ENCODE data around the gene SULT1C3.
"Not testable (repeated sequence)": the region's sequence is repeated elsewhere in the genome, so short reads cannot be mapped to it uniquely, and the experiment has no call there.

SULT1C3 gene

DNA sequence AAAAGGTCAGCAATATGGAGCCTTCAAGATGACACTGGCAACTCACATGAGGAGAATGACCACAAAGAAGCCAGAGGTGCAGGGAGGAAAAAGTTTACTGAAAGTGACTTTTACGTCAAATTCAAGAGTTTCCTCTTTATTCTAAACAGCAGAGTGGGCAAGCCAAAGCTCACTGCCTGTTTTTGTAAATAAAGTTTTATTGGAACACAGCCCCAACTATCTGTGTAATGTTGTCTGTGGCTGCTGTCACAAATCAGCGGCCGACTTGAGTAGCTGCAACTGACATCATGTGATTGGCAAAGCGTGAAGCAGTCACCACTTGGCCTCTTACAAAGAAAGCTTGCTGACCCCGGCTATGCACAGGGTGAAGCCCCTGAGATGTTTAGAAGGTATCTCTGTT lies 39.7 kb downstream of the SULT1C3 start:
- H3K27me3 ChIP-seq (ENCODE audit: control insufficient read depth in 1 of 2, insufficient read depth in 2 of 2, low read length in 2 of 2): no peaks in the 10 kb centered on the region
- no peak overlapping the region for H3K27ac ChIP-seq (ENCODE audit: low read depth, low read length)
- no peaks in the 10 kb centered on the region for H3K36me3 ChIP-seq (ENCODE audit: insufficient read depth, low read length)

DNA sequence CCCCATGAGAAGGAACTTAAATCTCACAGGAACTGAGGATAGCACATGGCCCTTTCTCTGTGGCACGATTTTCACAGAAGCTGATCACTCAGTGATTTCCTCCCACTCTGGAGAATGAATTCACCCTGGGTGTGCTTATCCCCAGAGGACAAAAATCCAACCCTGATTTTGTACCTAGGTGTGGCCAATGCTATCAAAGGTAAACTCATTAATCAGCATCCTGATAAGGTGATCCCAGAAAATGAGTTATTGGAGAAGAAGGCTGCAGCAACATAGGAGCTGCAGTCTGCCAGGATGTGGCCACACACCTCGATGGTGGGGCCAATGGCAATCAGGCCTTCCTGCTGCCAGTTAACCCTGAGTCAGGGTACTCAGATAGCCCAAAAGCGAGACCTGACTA lies 40.7 kb downstream of the SULT1C3 start:
- Histone ChIP-seq H3K4me3 (ENCODE audit: low read depth in 1 of 2, low read length in 2 of 2) (no peak overlapping the region), H3K4me1 (ENCODE audit: insufficient read depth, low read length) (no peaks in the 10 kb centered on the region), H3K27ac (ENCODE audit: low read depth, low read length) (no peak overlapping the region), H3K36me3 (ENCODE audit: insufficient read depth, low read length) (no peaks in the 10 kb centered on the region), H3K9me3 (ENCODE audit: low read length) (no peaks in the 10 kb centered on the region), H3K9ac (ENCODE audit: low read length) (no peak overlapping the region), H3K27me3 (ENCODE audit: control insufficient read depth in 1 of 2, insufficient read depth in 2 of 2, low read length in 2 of 2) (no peaks in the 10 kb centered on the region)

More for the DNA sequence above, 39.7 kb downstream of the SULT1C3 start:
- Histone ChIP-seq H3K9me3 (ENCODE audit: low read length) (no peaks in the 10 kb centered on the region), H3K9ac (ENCODE audit: low read length) (no peak overlapping the region), H3K4me1 (ENCODE audit: insufficient read depth, low read length) (no peaks in the 10 kb centered on the region), H3K4me3 (ENCODE audit: low read depth in 1 of 2, low read length in 2 of 2) (no peak overlapping the region)

DNA sequence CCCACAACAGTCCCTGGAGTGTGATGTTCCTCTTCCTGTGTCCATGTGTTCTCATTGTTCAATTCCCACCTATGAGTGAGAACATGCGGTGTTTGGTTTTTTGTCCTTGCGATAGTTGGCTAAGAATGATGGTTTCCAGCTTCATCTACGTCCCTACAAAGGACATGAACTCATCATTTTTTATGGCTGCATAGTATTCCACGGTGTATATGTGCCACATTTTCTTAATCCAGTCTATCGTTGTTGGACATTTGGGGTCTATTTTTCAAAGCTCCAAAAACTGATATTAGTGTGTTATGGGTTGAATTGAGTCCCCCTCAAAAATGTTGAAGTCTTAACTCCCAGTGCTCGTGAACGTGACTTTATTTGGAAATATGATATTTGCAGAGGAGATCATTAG lies 44.8 kb downstream of the SULT1C3 start:
- not testable (repeated sequence) for H3K9ac ChIP-seq (ENCODE audit: low read length); H3K27me3 ChIP-seq (ENCODE audit: control insufficient read depth in 1 of 2, insufficient read depth in 2 of 2, low read length in 2 of 2); H3K4me3 ChIP-seq (ENCODE audit: low read depth in 1 of 2, low read length in 2 of 2); H3K27ac ChIP-seq (ENCODE audit: low read depth, low read length); H3K36me3 ChIP-seq (ENCODE audit: insufficient read depth, low read length); H3K9me3 ChIP-seq (ENCODE audit: low read length); H3K4me1 ChIP-seq (ENCODE audit: insufficient read depth, low read length)

DNA sequence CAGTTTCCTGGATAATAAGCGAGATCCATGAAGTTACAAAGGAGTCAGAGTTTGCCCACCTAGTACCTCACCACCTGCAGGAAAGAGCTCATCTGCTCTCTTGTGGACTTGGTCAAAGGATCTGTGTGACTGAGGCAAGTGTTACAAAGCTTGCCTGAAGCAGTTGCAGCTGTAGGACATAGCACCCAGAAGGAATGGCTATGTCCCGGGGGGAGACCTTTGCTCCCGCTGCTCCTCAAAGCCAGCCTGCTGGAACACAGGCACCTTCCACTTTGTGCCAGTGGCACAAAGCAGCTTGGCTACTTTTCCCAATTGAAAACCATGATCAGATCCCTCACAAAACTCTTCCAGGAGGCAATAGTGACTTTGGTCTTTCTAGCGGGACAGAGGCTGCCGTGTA lies 45.8 kb downstream of the SULT1C3 start:
- no peaks in the 10 kb centered on the region for H3K27me3 ChIP-seq (ENCODE audit: control insufficient read depth in 1 of 2, insufficient read depth in 2 of 2, low read length in 2 of 2)

DNA sequence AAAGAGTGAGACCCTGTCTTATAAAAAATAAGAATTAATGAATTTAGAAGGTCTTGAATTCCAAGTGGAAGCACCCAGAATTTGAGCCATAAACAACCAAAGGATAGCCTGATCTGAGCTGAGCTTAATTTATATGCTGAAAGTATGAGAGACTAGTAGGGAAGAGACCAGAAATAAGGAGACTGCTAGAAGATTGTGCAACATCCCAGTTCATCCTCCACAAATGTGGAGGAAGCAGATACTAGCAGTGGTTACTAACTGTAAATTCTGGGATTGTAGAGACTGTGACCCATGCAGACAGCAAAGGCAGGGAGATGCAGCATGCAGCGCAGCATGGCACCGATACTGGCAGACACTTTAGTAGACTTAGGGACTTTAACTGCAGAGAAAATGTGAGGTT lies 47.4 kb downstream of the SULT1C3 start:
- Histone ChIP-seq H3K27me3 (ENCODE audit: control insufficient read depth in 1 of 2, insufficient read depth in 2 of 2, low read length in 2 of 2) (no peaks in the 10 kb centered on the region), H3K4me3 (ENCODE audit: low read depth in 1 of 2, low read length in 2 of 2) (no peak overlapping the region), H3K36me3 (ENCODE audit: insufficient read depth, low read length) (no peaks in the 10 kb centered on the region), H3K9ac (ENCODE audit: low read length) (no peak overlapping the region), H3K27ac (ENCODE audit: low read depth, low read length) (no peak overlapping the region), H3K4me1 (ENCODE audit: insufficient read depth, low read length) (no peaks in the 10 kb centered on the region), H3K9me3 (ENCODE audit: low read length) (no peaks in the 10 kb centered on the region)

More for the DNA sequence above, 45.8 kb downstream of the SULT1C3 start:
- Histone ChIP-seq H3K36me3 (ENCODE audit: insufficient read depth, low read length) (no peaks in the 10 kb centered on the region), H3K27ac (ENCODE audit: low read depth, low read length) (no peak overlapping the region), H3K4me3 (ENCODE audit: low read depth in 1 of 2, low read length in 2 of 2) (no peak overlapping the region), H3K9me3 (ENCODE audit: low read length) (no peaks in the 10 kb centered on the region), H3K9ac (ENCODE audit: low read length) (no peak overlapping the region), H3K4me1 (ENCODE audit: insufficient read depth, low read length) (no peaks in the 10 kb centered on the region)

DNA sequence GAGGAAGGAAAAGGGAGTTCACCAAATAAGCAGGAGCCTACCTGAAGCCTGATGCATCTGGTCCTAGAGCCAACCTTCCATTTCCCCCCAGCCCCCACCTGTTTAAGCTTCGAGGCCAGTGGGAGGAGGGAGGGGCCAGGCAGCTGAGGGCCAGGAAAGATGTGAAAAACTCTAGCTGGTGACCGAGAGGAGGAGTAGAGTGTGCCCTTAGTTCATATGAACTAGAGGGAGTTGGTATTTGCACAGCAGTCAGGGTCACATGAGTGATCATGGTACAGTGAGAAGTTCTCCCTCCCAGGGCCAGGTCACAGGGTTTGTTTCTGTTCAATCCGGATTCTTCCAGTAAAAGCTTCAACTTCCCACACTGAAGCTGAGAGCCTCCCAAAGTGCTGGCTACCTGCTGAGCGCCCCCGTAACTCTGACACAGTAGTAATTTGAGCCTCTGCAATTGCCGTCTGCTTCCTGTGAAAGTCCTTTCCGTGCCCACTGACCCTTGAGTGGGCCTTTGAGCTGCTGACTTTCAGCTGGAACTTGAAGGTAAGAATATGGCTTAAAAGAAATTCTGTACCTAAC lies 48.9 kb downstream of the SULT1C3 start, which contains the start of gene SULT1C2:
Gene SULT1C2, plus strand, starts transcription at position 362 of the 573 bp plus-strand sequence. CDS start 4,773 bp downstream, outside the sequence.
- Histone ChIP-seq H3K4me3 (ENCODE audit: low read depth in 1 of 2, low read length in 2 of 2) (no peak within 1 kb of the TSS), H3K27ac (ENCODE audit: low read depth, low read length) (no peak within 1 kb of the TSS), H3K9ac (ENCODE audit: low read length) (no peak within 1 kb of the TSS), H3K36me3 (ENCODE audit: insufficient read depth, low read length) (no peaks in the 10 kb centered on the region), H3K9me3 (ENCODE audit: low read length) (no peaks in the 10 kb centered on the region), H3K4me1 (ENCODE audit: insufficient read depth, low read length) (no peaks in the 10 kb centered on the region), H3K27me3 (ENCODE audit: control insufficient read depth in 1 of 2, insufficient read depth in 2 of 2, low read length in 2 of 2) (no peaks in the 10 kb centered on the region)

DNA sequence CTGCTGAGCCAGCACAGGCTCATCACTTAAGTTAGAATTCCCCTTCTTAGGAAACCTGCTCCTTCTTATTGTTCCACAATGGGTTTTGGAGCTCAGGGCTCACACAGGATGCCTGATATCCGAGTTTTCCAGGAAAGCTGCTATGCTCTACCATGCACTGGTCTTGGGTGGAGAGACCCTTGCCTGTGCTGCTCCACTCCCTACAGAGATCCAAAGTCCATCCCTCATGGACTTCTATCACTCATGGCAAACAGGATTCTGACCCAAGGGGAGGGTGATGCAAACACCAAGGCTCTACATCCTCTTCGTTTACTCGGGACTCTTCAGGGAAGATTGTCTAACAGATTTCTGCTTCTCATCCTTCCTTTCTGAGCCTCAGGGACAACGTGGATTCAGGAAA lies 54.1 kb downstream of the SULT1C3 start:
- no peaks in the 10 kb centered on the region for H3K27me3 ChIP-seq (ENCODE audit: control insufficient read depth in 1 of 2, insufficient read depth in 2 of 2, low read length in 2 of 2)
- no peaks in the 10 kb centered on the region for H3K9me3 ChIP-seq (ENCODE audit: low read length)
- H3K36me3 ChIP-seq (ENCODE audit: insufficient read depth, low read length): no peaks in the 10 kb centered on the region
- H3K4me1 ChIP-seq (ENCODE audit: insufficient read depth, low read length): no peaks in the 10 kb centered on the region
- no peak overlapping the region for H3K4me3 ChIP-seq (ENCODE audit: low read depth in 1 of 2, low read length in 2 of 2)
- no peak overlapping the region for H3K27ac ChIP-seq (ENCODE audit: low read depth, low read length)
- H3K9ac ChIP-seq (ENCODE audit: low read length): no peak overlapping the region

DNA sequence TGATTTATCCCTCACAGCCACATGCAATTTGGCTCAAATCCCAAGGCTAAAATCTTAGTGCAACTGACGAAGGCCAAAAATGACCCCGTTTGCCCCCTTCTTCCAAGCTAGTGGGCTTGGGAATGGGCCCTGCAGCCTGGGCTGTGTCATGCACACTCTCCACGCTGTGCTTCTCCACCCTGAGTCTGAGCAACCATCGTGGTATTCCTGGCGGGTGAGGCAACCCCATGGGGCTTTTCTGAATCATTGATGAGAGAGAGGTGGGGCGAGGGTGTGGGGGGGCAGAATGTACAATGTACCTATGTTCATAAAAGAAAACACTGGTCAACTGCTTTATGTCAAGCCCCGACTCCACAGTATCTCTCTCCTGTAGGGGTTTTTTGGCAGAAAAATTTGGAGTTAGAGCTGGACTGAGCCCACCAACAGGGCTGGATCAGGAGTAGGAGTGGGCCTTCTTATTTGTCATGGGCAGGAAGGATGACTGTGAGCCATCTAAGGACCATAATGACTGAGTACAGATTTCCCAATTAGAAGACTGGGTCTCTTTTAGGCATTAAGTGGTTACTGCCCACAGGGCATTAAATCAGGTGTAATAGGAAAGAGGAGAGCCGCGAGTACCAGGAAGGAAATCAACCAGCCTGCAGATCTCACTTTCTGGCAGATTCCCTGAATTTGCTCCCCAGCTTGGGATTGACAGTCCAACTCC lies 57.8 kb downstream of the SULT1C3 start:
- H3K9ac ChIP-seq (ENCODE audit: low read length): no peak overlapping the region
- no peaks in the 10 kb centered on the region for H3K9me3 ChIP-seq (ENCODE audit: low read length)
- H3K4me1 ChIP-seq (ENCODE audit: insufficient read depth, low read length): no peaks in the 10 kb centered on the region
- no peaks in the 10 kb centered on the region for H3K36me3 ChIP-seq (ENCODE audit: insufficient read depth, low read length)
- no peak overlapping the region for H3K4me3 ChIP-seq (ENCODE audit: low read depth in 1 of 2, low read length in 2 of 2)
- H3K27me3 ChIP-seq (ENCODE audit: control insufficient read depth in 1 of 2, insufficient read depth in 2 of 2, low read length in 2 of 2): no peaks in the 10 kb centered on the region
- H3K27ac ChIP-seq (ENCODE audit: low read depth, low read length): no peak overlapping the region

DNA sequence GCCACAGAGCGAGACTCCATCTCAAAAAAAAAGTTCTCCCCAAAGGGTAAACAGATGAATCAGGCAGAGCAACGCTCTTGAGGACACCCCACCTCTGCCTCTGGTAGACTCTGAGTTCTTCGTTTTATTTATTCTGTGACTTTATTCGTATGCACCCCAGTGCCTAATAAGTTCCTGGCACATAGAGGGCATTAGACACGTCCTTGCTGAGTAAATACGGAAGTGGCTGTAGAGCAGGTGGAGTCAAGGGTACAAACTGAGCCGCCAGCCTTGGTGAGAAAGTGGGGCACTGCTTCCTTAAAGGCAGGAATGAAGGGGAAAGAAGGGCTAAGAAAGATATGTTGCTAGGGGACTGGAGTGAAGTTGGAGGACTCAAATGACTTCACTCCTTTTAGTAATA lies 61.8 kb downstream of the SULT1C3 start:
- no peaks in the 10 kb centered on the region for H3K9me3 ChIP-seq (ENCODE audit: low read length)
- no peaks in the 10 kb centered on the region for H3K36me3 ChIP-seq (ENCODE audit: insufficient read depth, low read length)
- H3K4me3 ChIP-seq (ENCODE audit: low read depth in 1 of 2, low read length in 2 of 2): no peak overlapping the region
- H3K27ac ChIP-seq (ENCODE audit: low read depth, low read length): no peak overlapping the region
- H3K4me1 ChIP-seq (ENCODE audit: insufficient read depth, low read length): no peaks in the 10 kb centered on the region
- no peak overlapping the region for H3K9ac ChIP-seq (ENCODE audit: low read length)
- no peaks in the 10 kb centered on the region for H3K27me3 ChIP-seq (ENCODE audit: control insufficient read depth in 1 of 2, insufficient read depth in 2 of 2, low read length in 2 of 2)

DNA sequence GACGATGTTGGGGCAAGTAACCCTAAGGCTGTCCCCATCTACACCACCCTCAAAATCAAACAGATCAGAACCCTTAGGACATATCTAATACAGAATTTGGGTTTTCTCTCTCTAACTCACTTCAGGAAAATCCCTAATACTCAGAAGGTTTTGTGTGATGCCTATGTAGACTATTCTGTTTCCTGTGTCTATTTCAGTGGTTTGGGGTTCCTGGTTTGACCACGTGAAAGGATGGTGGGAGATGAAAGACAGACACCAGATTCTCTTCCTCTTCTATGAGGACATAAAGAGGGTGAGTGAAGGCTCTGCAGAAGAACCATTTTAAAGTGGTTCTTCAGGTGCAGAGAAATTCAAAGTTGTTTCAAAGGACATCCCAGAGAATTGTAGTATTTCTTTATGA lies 65.2 kb downstream of the SULT1C3 start:
- no peaks in the 10 kb centered on the region for H3K27me3 ChIP-seq (ENCODE audit: control insufficient read depth in 1 of 2, insufficient read depth in 2 of 2, low read length in 2 of 2)
- H3K9ac ChIP-seq (ENCODE audit: low read length): no peak overlapping the region
- H3K9me3 ChIP-seq (ENCODE audit: low read length): no peaks in the 10 kb centered on the region
- H3K27ac ChIP-seq (ENCODE audit: low read depth, low read length): no peak overlapping the region
- no peak overlapping the region for H3K4me3 ChIP-seq (ENCODE audit: low read depth in 1 of 2, low read length in 2 of 2)
- no peaks in the 10 kb centered on the region for H3K36me3 ChIP-seq (ENCODE audit: insufficient read depth, low read length)
- H3K4me1 ChIP-seq (ENCODE audit: insufficient read depth, low read length): no peaks in the 10 kb centered on the region

DNA sequence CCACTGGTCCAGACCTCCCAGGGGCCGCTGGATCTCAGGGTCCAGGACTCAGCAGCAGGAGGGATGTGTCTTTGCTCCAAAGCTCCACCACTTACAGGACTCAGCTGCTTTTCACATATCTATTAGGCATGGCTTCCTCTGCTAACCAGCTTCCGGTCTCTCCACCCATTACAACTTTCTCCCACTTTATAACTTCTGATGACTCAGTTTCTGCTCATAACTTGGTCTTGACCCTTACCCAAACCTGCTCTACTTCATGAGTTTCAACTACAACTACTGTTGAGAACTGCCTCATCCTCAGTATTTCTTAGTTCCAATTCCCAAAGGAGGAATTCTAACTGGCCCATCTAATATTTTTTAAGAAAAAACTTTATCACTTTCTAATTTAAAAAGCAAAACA lies 66.1 kb downstream of the SULT1C3 start:
- Histone ChIP-seq H3K9me3 (ENCODE audit: low read length) (no peaks in the 10 kb centered on the region), H3K27ac (ENCODE audit: low read depth, low read length) (no peak overlapping the region), H3K27me3 (ENCODE audit: control insufficient read depth in 1 of 2, insufficient read depth in 2 of 2, low read length in 2 of 2) (no peaks in the 10 kb centered on the region), H3K36me3 (ENCODE audit: insufficient read depth, low read length) (no peaks in the 10 kb centered on the region), H3K4me1 (ENCODE audit: insufficient read depth, low read length) (no peaks in the 10 kb centered on the region), H3K4me3 (ENCODE audit: low read depth in 1 of 2, low read length in 2 of 2) (no peak overlapping the region), H3K9ac (ENCODE audit: low read length) (no peak overlapping the region)

DNA sequence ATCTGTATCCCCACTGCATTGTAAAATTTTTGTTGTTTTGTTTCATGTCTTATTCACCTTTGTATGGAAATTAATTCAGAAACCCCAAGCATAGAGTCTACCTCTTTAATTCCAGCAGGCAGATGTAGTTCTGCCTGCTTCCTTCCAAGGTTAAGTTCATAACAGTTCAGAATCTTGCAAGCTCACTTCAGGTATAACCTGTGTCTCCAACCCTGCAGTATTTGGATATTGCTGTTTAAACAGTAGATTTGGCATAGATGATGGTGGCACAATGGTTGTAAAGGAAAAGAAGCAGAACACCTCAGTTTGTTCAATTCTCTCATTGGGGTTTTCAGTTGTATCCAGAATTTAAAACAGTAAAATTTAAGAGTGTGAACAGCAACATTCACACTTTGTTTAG lies 70.1 kb downstream of the SULT1C3 start:
- no peak overlapping the region for H3K27ac ChIP-seq (ENCODE audit: low read depth, low read length)
- no peaks in the 10 kb centered on the region for H3K27me3 ChIP-seq (ENCODE audit: control insufficient read depth in 1 of 2, insufficient read depth in 2 of 2, low read length in 2 of 2)
- no peaks in the 10 kb centered on the region for H3K36me3 ChIP-seq (ENCODE audit: insufficient read depth, low read length)
- no peaks in the 10 kb centered on the region for H3K9me3 ChIP-seq (ENCODE audit: low read length)
- H3K4me3 ChIP-seq (ENCODE audit: low read depth in 1 of 2, low read length in 2 of 2): no peak overlapping the region
- no peaks in the 10 kb centered on the region for H3K4me1 ChIP-seq (ENCODE audit: insufficient read depth, low read length)
- no peak overlapping the region for H3K9ac ChIP-seq (ENCODE audit: low read length)

All from muscle layer of colon (tissue), 2 donors.